Erythroblast (primary cell): Measurements from ENCODE around the gene TIGD1.

Experiments used
- DNase-seq, 2 experiments: peaks; one replicate each; lab custom pipeline; 2025; lab: John Stamatoyannopoulos, UW
- GATA1 ChIP-seq: IDR thresholded peaks from 2 replicates; pipeline ENCODE4 v1.6.1; 2011; ENCODE audit warnings: low read depth, mild to moderate bottlenecking, control low read depth, low read length, moderate library complexity
- POLR2A ChIP-seq: IDR thresholded peaks from 2 replicates; pipeline ENCODE4 v1.6.1; 2011; ENCODE audit warnings: mild to moderate bottlenecking, low read length

Gene TIGD1

DNA sequence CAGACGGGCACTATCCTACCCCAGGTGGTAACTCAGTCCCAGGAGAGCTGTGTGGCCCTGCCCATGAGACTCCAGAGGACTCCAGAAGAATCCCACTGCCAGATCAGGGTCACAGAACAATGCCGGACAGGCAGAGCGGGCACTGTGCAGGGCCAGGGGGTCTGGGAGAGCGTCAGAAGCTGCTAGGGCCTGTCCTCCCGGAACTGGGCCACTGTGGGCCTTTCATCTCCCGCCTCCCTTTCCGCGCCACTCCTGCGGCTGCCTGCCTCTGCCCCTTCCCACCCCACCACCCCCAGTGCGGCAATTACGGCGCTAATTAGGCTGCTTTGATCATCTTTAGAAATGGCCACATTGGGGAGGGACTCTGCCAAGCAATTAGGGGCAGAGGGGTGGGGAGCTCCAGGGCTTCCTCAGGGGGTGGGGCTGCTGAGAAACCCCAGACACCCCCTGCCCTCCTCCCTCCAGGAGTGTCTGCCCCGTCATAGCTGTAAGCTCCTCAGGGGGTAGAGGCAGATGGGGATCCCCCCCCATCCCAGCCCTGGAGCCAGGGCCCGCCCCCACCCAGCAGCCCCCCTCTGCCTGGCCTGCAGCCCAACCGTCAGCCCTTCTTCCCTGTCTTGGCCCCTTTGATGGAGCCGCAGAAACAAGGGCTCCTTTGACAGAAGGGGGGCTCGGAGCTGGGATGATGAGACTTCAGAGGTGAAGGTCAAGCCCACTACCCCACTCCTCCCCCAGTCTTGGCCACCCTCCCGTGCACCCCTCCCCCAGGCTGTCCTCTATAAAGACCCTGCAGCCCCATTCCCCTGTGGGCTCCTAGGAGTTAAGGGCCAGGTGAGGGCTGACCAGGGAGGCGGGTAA, 30.5 kb downstream of the TIGD1 start, which contains the start of gene PRSS56:
Gene PRSS56 (plus strand): TSS at position 808 of the 858 bp plus-strand sequence. CDS start 211 bp downstream, outside the sequence.
- TF ChIP-seq GATA1 (no peak), POLR2A (no peak)

DNA sequence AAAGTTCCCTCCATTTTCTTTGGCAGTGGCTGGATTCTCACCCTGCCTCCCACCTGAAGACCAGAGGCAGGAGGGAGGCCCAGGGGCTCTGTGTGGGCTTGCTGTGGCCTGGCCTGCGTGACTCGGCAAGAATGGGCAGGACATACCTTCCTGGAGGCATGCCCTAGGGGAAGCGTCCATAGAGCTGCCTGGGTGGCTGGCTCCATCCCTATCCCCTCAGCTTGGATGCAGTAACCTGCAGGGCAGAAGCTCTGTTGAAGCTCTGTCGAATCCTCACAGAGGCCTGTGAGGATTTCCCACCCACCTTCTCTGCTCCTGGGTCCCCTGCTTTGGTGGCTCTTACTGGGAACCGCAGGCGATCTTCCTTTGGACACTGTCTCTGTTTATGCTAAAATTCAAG, 31.5 kb downstream of the TIGD1 start:
- TF ChIP-seq GATA1 (no peak), POLR2A (no peak)
- no peak for DNase-seq

More for the DNA sequence above, 30.5 kb downstream of the TIGD1 start, which contains the start of gene PRSS56:
- DNase-seq: no peak

DNA sequence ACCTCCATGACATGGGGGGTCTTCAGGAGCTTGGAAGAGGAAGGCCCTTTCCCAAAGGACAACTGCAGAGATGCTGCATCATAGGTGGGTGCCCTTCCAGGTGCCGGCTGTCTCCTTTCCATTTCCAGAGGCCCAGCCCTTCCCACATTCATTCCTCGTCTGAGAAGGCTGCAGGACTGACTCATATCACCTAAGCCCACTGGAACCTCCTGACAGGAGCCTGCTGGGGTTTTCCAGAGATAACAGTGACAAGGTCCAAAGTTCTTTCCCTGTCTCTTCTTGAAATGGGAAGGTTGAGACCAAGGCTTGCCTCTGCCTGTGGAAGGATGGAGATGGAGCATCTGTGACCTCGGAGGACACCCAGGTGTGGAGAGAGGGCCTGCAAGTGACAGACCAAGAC, 33.8 kb downstream of the TIGD1 start:
- DNase-seq: no peak
- TF ChIP-seq POLR2A (no peak), GATA1 (no peak)

DNA sequence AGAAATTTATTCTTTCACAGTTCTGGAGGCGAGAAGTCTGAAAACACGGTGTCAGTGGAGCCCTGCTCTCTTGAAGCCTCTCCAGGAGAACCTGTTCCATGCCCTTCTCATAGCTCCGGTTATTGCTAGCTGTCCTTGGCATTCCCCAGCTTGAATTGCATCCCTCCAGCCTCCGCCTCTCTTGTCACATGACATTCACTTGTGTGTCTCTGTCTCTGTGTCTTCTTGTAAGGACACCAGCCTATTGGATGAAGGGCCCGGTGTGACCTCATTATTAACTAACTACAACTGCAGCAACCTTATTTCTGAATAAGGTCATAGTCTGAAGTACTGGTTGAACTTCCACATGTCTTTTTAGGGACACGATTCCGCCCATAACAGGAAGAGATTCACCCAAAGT, 34.7 kb downstream of the TIGD1 start:
- no peak for DNase-seq
- TF ChIP-seq POLR2A (no peak), GATA1 (no peak)

DNA sequence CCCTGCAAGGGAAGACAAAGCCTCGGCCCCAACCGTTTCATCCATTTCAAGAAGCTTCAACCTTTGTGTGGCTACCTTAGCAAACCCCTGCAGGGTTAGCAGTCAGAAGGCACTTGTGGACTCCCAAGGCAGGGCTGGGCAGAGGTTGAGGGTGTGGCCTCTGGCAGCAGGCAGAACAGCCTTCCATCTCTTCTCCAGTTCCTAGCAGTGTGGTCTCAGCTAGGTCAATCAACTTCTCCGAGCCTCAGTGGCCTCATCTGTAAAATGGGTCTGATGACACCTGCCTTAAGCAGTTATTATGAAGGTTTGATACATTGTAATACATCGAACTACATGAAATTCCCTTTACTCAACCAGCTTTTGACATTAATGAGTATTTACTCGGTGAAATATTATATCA, 37.0 kb downstream of the TIGD1 start:
- TF ChIP-seq POLR2A (no peak), GATA1 (no peak)
- no peak for DNase-seq

DNA sequence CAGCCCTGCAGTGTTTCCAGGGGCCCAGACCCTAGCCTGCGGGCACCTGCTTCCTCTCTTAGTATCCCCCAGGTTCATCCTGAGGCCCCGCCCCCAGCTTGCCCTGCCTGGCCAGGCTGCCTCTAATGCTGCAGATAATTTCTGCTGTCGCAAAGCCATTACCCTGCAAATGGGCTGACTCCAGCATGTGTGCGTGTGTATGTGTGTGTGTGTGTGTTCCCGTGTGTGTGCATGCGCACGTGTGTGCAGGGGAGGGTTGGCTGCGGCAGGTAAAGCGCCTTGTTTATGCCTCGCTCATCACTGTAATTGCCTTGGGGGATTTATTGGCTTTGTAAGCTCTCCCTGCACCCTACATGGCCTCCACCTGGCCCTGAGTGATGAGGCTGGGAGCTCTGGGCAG, 37.8 kb downstream of the TIGD1 start:
- no peak for DNase-seq
- no peak for TF ChIP-seq GATA1
- no peak for TF ChIP-seq POLR2A

DNA sequence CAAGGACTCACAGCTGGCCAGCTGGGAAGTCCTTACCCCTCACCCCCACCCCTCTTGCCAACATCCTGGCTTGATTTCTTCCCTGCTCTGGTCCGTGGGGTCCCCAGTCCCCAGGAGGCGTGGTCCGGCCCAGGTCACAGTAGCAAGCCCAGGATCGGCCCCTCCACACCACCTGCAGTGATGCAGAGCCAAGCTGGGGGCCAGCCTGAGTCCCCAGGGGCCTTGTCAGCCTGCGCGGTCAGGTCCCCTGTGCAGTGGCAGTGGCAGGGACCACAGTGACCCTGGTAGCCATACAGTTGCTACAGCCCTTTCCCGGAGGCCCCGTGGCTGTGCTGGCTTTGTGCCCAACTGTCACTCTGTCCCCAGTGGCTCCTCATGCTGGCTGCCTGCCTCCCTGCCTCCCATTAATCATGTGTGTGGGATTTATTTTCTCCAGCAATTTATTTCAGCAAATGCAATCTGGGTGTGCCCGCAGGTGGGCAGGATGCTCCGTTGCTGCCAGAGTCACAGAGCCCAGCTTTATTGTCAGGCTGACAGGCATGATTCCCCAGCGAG, 38.9 kb downstream of the TIGD1 start:
- no peak for DNase-seq
- TF ChIP-seq GATA1: no peak
- TF ChIP-seq POLR2A: no peak

DNA sequence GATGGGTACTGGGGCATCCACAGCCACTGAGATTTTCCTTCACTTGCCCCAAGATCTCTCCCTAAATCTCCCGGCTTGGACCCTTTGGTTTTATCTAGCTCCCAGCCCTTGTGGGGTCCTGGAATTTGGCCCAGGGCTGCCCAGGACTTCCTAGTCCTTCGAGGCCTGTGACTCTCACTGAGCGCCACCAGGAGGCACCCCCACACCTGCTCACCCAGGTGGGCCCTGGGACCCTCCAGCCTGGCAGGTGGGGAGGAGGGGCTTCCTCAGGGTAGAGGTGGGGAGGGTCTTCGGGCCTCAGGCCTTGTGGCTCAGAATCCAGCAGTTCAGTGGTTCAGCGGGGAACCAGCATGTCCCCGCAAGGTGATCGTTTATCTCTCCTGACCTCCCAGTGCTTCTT, 42.1 kb downstream of the TIGD1 start:
- TF ChIP-seq GATA1 (no peak), POLR2A (no peak)
- DNase-seq: no peak

DNA sequence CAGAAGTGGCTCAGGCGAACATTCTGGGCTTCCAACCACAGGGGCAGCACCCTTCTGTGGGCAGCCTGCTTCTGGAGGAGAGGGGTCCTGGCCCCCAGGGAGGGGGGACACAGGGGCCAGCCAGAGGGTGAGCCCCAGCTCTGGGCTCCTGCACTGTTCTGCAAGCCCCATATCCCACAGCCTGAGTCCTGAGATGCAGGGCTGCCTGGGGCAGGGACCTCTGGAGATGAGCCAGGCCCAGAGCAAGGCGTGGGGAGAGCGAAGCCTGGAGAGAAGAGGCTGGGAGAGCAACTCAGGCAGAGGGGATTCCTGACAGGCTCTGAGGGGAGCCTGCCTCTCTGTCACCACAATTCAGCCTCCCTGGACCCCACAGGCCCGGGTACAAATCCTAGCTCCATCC, 43.6 kb downstream of the TIGD1 start:
- TF ChIP-seq GATA1 (no peak), POLR2A (no peak)

DNA sequence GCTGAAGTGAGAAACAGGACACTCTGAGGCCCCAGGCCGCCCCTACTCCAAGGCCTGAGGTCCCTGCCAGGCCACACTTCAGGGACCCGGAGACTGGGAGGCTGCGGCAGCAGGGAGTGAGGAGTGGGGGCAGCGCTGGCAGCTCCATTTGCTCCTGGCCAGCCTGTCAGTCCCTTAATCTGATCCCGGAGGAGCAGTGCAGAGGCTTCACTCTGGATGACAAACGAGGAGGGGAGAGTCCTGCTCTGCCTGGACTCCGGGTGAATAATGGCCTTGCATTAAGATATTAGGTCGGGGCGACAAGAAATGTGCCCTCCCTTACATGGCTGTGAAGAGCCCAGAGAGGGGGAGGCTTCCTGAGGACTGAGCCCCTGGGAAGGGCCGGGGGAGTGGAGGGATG, 44.5 kb downstream of the TIGD1 start:
- TF ChIP-seq POLR2A: no peak
- no peak for TF ChIP-seq GATA1
- no peak for DNase-seq

More for the DNA sequence above, 43.6 kb downstream of the TIGD1 start:
- DNase-seq: no peak

DNA sequence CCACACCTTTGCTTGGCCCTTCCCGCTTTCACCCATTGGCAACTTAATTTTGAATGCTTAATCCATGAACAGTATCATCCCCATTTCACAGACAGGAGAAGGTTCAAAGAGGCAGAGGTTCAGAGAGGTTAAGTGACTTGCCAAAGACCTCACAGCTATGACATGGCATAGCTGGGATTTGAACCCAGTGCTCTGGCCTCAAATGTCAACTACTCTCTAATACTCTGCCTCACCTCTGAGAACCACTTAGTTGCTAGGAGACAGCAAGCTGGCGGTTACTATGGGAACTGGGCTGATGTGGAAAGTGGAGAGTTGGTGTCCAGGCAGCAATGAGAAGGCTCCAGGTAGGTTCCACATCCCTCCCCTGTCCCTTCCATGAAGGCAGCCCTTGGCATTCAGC, 45.9 kb downstream of the TIGD1 start:
- TF ChIP-seq POLR2A (no peak), GATA1 (no peak)
- DNase-seq: no peak

DNA sequence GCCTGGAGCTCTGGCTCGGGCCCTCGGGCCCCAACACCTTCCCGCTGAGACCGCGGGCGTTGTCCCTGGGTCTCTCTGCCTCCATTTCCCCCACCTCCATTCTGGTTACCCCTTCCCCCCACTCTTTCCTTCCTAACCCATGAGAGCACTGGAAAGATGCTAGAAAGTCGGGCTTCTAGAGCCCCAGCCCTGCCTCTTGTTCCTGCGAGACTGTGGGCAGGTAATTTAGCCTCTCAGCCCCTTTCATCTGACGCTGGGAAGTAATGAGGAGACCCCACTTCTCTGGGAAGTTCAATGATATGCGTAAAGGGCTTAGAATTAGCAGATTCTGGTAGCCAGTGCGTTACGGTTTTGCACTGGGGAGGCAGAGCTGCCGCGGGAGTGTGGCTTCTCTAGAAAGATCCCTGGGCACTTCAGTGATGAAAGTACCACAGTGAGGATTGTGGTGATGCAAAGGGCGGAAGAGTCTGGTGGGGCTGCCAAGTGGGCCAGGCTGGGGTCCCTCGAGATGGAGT, 46.5 kb downstream of the TIGD1 start:
- no peak for DNase-seq
- TF ChIP-seq POLR2A: no peak
- TF ChIP-seq GATA1: no peak

DNA sequence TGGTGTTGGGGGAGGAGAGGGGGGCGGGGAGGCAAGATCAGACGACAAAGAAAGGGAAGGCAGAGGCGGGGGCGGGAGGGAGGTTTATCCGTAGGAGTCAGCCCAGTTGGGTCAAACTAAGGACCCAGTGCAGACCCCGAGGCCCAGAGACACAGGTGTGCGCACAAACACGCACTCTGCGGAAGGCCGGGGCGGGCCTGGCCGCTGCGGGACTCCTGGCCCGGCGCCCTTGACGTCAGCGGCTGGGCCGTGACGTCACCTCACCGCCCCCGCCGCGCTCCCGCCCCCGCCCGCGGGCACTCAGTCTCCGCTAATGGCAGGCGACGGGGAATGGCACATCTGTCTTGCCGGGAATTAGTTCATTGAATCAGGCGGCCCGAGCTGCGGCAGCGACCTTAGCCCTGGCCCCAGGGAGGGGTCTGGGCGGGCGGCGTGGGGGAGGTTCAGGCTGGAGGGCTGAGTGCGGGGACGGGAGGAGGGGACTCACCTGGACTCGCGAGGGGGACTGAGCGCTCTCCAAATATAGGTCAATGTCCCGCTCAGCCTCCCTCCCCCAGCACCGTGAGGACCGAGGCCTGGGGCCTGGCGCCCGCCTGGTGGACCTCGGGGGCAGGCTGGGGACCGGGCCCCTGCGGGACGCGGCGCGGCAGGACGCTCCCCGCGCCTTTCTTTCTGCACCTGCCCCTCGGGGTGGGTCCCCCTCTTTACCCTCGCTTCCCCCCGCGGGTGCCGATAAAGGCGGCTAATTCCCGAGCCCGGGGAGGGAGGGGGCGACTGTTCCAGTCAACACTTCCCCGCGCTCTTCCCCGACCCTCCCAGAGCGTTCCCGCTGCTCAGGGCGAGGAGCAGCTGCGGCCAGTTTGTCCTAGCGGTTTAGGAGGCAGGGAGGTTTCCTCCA, 47.2 kb downstream of the TIGD1 start:
- DNase-seq: peak; percentile 15 to 39

More for the DNA sequence above, 47.2 kb downstream of the TIGD1 start:
- TF ChIP-seq POLR2A: no peak
- TF ChIP-seq GATA1: no peak
